Measurements from ENCODE around the gene AP4B1.

AP4B1 gene

DNA sequence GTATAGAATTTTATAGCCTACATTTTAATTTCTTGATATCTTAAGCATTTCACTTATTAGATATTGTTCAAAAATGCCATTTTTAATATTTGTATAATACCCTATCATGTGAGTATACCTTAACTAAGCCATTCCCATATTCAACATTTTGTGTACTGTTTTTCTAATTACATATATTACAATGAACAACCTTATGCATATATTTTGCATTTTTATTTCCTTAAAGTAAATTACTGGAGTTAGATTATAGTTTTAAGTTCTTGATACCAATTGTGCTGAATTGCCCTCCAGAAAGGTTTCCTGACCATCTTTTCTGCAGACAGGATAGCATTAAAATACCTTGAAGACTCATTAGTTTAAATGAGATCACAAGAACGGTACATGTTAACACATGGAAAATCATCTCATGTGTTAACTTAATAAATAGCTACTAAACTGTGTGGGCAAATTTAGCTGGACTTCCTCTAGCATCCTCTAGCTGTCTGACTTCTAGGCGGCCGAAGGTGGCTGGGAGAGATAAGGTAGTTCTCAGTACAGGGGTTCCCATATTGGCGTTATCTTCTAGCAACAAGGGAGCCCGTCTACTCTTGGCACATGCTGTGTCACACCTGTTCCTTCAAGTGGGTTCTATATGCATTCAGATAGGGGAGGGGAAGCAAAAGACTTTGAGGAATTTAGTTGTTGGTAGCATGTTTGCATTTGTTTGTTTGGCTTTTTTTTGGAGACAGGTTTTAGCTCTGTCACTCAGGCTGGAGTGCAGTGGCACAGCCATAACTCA is 9.5 kb upstream of the AP4B1 start:
- Histone ChIP-seq H3K27me3 (ENCODE audit: insufficient read depth, low read length) (no peaks in the 10 kb centered on the region), H3K36me3 (ENCODE audit: insufficient read depth, low read length) (peaks cover 8% of the 10 kb centered on the region), H3K4me3 (ENCODE audit: low read depth, low read length) (no peak overlapping the region), H2AFZ (ENCODE audit: low read length, unreplicated experiment) (no peak overlapping the region), H3K4me1 (ENCODE audit: control insufficient read depth, insufficient read depth, low read length, unreplicated experiment) (peaks cover 17% of the 10 kb centered on the region), H3K79me2 (ENCODE audit: control insufficient read depth, insufficient read depth, low read length, unreplicated experiment) (no peaks in the 10 kb centered on the region), H3K27ac (ENCODE audit: low read depth, low read length) (no peak overlapping the region)

DNA sequence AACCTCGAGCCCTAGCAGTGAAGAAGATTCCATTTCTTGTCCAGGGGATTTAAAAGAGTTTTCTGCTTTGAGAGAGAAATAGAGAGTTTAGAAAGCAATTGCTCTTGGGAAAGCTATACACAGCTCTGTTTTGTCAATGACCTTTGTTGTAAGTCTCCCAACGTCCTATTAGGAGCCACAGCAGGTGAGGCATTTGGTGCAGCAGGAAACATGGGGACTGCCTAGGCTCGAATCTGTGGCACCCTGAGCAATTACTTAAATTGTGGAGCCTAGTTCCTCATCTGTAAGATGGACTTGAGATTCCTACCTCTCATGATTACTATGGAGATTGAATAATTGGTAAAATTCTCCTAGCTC is 8.7 kb upstream of the AP4B1 start:
- Histone ChIP-seq H3K4me3 (ENCODE audit: low read depth, low read length) (no peak overlapping the region), H3K27ac (ENCODE audit: low read depth, low read length) (peak overlapping the region; percentile 71), H3K27me3 (ENCODE audit: insufficient read depth, low read length) (no peaks in the 10 kb centered on the region), H2AFZ (ENCODE audit: low read length, unreplicated experiment) (no peak overlapping the region), H3K36me3 (ENCODE audit: insufficient read depth, low read length) (peaks cover 8% of the 10 kb centered on the region), H3K4me1 (ENCODE audit: control insufficient read depth, insufficient read depth, low read length, unreplicated experiment) (peaks cover 17% of the 10 kb centered on the region), H3K79me2 (ENCODE audit: control insufficient read depth, insufficient read depth, low read length, unreplicated experiment) (no peaks in the 10 kb centered on the region)

DNA sequence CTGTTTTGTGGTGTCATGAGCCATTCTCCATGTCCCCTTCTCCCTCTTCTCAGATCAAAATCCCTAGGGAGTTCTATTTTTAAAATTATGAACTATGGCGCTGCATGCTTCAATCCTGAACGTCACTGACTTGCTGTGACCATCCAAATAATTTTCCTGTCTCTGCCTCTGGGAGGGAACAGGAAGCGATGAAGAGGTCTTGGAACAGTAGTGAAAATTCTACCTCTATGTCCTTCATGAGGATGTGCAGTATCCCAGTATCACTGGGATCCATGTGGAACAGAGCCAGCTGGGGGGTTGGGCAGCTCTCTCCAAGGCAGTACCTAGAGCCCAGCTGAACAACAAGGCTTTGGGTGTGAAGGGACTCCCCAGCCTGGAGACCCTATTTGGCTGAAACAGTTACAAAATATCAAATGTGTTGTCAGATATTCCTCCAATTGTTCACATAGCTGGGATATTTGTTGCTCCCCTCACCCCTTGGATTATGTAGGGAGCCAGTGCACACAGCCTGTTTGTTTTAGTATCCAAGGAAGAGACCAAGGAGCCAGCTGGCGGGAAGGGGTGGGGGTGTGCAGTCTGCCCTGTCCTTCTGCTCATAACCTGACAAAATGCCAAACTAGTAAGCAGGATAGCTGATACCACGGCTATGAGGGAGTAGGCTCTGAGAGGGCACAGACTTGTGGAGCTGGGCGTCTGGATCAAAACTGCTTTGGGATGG is 8.2 kb upstream of the AP4B1 start:
- peaks cover 17% of the 10 kb centered on the region for H3K4me1 ChIP-seq (ENCODE audit: control insufficient read depth, insufficient read depth, low read length, unreplicated experiment)
- H2AFZ ChIP-seq (ENCODE audit: low read length, unreplicated experiment), result no peak overlapping the region
- no peaks in the 10 kb centered on the region for H3K27me3 ChIP-seq (ENCODE audit: insufficient read depth, low read length)
- peaks cover 8% of the 10 kb centered on the region for H3K36me3 ChIP-seq (ENCODE audit: insufficient read depth, low read length)
- no peaks in the 10 kb centered on the region for H3K79me2 ChIP-seq (ENCODE audit: control insufficient read depth, insufficient read depth, low read length, unreplicated experiment)
- H3K4me3 ChIP-seq (ENCODE audit: low read depth, low read length), result no peak overlapping the region
- peak overlapping the region; percentile 71 for H3K27ac ChIP-seq (ENCODE audit: low read depth, low read length)

DNA sequence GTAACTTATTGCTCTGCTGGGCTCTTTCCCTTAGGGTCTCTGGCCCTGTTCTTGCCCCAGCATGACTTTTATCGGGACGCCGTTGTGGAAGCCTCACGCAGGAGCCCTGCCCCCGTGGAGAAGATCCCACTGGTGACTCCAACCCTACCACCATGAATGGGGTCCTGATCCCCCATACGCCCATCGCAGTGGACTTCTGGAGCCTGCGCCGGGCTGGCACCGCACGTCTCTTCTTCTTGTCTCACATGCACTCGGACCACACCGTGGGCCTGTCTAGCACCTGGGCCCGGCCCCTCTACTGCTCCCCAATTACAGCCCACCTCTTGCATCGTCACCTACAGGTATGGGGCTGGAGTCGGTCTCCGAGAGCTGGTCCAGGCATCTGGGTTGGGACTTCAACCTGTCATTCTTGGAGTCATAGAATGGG is 849 bp upstream of the AP4B1 start:
- Histone ChIP-seq H3K27me3 (ENCODE audit: insufficient read depth, low read length) (no peaks in the 10 kb centered on the region), H3K4me1 (ENCODE audit: control insufficient read depth, insufficient read depth, low read length, unreplicated experiment) (peaks cover 12% of the 10 kb centered on the region), H2AFZ (ENCODE audit: low read length, unreplicated experiment) (peak overlapping the region; percentile 95), H3K4me3 (ENCODE audit: low read depth, low read length) (peak overlapping the region; percentile 95), H3K79me2 (ENCODE audit: control insufficient read depth, insufficient read depth, low read length, unreplicated experiment) (peaks cover 35% of the 10 kb centered on the region), H3K27ac (ENCODE audit: low read depth, low read length) (peak overlapping the region; percentile 67), H3K36me3 (ENCODE audit: insufficient read depth, low read length) (no peaks in the 10 kb centered on the region; the same call in 1 of the 2 replicates)

DNA sequence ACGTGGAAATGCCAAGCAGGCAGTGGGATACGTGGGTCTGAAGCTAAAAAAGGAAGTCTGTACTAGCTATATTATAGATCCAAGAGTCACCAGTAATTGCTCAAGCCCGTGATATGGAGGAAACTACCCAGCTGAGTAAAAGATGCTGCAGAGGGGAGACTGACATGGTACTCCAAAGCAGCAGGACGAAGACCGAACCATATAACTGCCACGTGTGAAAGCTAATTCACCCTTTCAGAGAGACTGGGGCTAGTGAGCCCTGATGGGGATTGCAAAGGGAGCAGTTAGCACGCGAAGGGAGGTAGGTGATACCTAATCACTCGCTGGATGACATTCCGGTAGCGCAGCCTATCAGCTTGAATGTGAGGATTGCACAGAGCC is 316 bp downstream of the AP4B1 start:
- no peaks in the 10 kb centered on the region for H3K27me3 ChIP-seq (ENCODE audit: insufficient read depth, low read length)
- H3K4me3 ChIP-seq (ENCODE audit: low read depth, low read length), result peak overlapping the region; percentile 95
- H3K4me1 ChIP-seq (ENCODE audit: control insufficient read depth, insufficient read depth, low read length, unreplicated experiment), result peaks cover 12% of the 10 kb centered on the region
- peak overlapping the region; percentile 80 for H3K27ac ChIP-seq (ENCODE audit: low read depth, low read length)
- H3K36me3 ChIP-seq (ENCODE audit: insufficient read depth, low read length), result peaks cover 3% of the 10 kb centered on the region; the same call in 1 of the 2 replicates
- peak overlapping the region; percentile 52 for H2AFZ ChIP-seq (ENCODE audit: low read length, unreplicated experiment)
- peaks cover 35% of the 10 kb centered on the region for H3K79me2 ChIP-seq (ENCODE audit: control insufficient read depth, insufficient read depth, low read length, unreplicated experiment)

DNA sequence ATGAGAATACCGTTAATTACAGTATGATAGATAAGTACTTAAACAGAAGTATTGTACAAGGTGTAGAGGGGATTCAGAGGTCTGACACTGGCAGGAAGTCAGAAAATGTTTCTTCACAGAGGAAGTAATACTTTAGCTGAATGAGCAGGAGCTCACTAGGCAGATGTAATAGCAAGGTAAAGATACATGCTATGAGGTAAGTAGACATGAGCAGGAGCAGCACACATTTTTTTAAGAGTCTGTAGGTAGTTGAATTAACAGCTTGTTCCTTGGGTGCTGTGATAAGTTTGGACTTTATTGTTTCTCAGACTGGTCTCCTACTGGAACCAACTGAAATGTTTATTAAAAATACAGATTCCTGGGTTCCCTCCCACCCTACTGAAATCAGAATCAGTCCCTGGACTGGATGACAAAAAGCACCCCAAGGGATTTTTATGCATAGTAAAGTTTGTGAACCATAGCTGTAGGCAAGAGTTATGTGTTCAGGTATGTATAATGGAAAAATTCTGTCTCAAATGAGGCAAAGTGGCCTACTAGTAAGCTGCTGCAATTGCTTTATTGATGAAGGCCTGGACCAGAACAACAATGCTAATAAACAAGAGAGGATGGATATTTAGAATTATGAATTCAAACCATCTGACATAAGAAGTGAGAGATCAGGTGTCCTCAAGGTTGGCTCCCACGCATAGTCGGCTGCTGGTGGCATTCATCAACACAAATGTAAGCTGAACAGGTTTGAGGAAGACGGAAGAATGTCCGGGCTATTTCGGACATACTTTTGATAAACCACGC is 902 bp downstream of the AP4B1 start:
- Histone ChIP-seq H3K4me3 (ENCODE audit: low read depth, low read length) (peak overlapping the region; percentile 95), H2AFZ (ENCODE audit: low read length, unreplicated experiment) (peak overlapping the region; percentile 52)

DNA sequence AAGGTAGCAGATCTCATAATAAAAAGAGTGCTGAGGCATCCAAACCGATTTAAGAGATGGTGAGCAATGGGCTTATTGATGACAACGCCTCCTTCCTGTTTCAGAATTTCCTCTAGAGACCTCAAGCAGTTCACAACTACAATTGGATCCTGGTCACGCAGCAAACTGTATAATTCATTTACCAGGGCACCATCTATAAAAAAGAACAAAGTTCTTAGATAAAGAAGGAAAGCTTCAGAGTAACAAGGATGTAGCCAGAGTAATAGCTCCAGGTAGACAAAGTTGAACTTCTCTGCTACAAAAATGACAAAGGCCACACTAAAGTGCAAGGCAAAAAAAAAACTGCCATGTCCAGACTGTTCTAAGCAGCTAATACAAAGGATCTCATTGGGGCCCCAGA is 3.4 kb downstream of the AP4B1 start:
- peaks cover 8% of the 10 kb centered on the region for H3K4me1 ChIP-seq (ENCODE audit: control insufficient read depth, insufficient read depth, low read length, unreplicated experiment)
- no peaks in the 10 kb centered on the region for H3K27me3 ChIP-seq (ENCODE audit: insufficient read depth, low read length)
- peaks cover 3% of the 10 kb centered on the region for H3K36me3 ChIP-seq (ENCODE audit: insufficient read depth, low read length)
- H2AFZ ChIP-seq (ENCODE audit: low read length, unreplicated experiment), result no peak overlapping the region
- H3K4me3 ChIP-seq (ENCODE audit: low read depth, low read length), result no peak overlapping the region
- no peak overlapping the region for H3K27ac ChIP-seq (ENCODE audit: low read depth, low read length)
- H3K79me2 ChIP-seq (ENCODE audit: control insufficient read depth, insufficient read depth, low read length, unreplicated experiment), result peaks cover 28% of the 10 kb centered on the region

More for the DNA sequence above, 902 bp downstream of the AP4B1 start:
- H3K36me3 ChIP-seq (ENCODE audit: insufficient read depth, low read length), result peaks cover 3% of the 10 kb centered on the region; the same call in 1 of the 2 replicates
- H3K27ac ChIP-seq (ENCODE audit: low read depth, low read length), result peak overlapping the region; percentile 80
- H3K79me2 ChIP-seq (ENCODE audit: control insufficient read depth, insufficient read depth, low read length, unreplicated experiment), result peaks cover 35% of the 10 kb centered on the region
- H3K4me1 ChIP-seq (ENCODE audit: control insufficient read depth, insufficient read depth, low read length, unreplicated experiment), result peaks cover 12% of the 10 kb centered on the region
- H3K27me3 ChIP-seq (ENCODE audit: insufficient read depth, low read length), result no peaks in the 10 kb centered on the region

DNA sequence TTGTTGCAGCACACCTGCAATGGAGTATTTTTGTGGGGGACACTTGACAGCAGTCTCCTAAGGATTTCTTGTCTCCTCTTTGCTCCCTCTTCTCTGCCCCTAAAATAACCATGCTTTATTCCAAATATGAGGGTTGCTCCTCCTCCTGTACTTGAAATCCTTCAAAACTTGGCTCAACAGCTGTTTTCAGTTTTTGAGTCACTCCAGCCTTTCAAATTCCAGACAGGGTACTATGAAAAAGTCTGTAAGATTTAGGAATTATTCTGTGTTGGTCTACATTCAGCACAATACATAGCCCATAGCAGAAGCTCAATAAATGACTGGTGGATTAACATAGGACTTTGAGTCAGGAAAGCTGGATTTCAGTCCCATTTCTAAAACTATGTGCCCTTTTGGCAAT is 5.5 kb downstream of the AP4B1 start:
- no peak overlapping the region for H3K4me3 ChIP-seq (ENCODE audit: low read depth, low read length)
- H2AFZ ChIP-seq (ENCODE audit: low read length, unreplicated experiment), result no peak overlapping the region
- peaks cover 9% of the 10 kb centered on the region for H3K36me3 ChIP-seq (ENCODE audit: insufficient read depth, low read length)
- H3K27me3 ChIP-seq (ENCODE audit: insufficient read depth, low read length), result no peaks in the 10 kb centered on the region
- H3K4me1 ChIP-seq (ENCODE audit: control insufficient read depth, insufficient read depth, low read length, unreplicated experiment), result peaks cover 8% of the 10 kb centered on the region
- H3K79me2 ChIP-seq (ENCODE audit: control insufficient read depth, insufficient read depth, low read length, unreplicated experiment), result peaks cover 20% of the 10 kb centered on the region
- no peak overlapping the region for H3K27ac ChIP-seq (ENCODE audit: low read depth, low read length)

DNA sequence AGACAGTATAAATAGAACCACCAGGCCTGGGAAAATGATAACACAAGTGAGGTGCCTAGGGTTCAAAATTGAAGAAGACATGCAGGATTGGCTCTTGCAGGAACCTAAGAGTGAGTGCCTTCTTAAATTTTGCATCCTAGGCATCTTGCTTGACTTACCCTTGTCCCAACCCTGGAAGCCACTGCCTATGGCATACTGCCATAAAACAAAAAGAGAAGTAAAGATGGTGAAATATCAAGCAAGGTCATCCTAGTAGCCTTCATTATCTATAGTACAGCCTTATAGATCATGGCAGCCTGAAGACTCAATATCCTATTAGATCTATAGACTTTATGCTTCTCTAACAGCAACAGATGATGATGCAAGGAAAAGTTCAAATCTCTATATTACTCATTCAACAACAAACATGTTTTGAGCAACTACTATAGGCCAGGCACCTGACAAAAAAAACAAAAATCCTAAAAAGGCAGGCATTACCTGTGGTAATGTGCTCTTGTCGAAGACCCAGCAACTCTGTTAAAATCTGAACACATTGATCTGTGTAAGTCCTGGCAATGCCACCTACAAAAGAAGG is 6.3 kb downstream of the AP4B1 start:
- Histone ChIP-seq H2AFZ (ENCODE audit: low read length, unreplicated experiment) (no peak overlapping the region), H3K4me1 (ENCODE audit: control insufficient read depth, insufficient read depth, low read length, unreplicated experiment) (peaks cover 2% of the 10 kb centered on the region), H3K79me2 (ENCODE audit: control insufficient read depth, insufficient read depth, low read length, unreplicated experiment) (peaks cover 12% of the 10 kb centered on the region), H3K27me3 (ENCODE audit: insufficient read depth, low read length) (no peaks in the 10 kb centered on the region), H3K36me3 (ENCODE audit: insufficient read depth, low read length) (peaks cover 9% of the 10 kb centered on the region), H3K4me3 (ENCODE audit: low read depth, low read length) (no peak overlapping the region), H3K27ac (ENCODE audit: low read depth, low read length) (no peak overlapping the region)

DNA sequence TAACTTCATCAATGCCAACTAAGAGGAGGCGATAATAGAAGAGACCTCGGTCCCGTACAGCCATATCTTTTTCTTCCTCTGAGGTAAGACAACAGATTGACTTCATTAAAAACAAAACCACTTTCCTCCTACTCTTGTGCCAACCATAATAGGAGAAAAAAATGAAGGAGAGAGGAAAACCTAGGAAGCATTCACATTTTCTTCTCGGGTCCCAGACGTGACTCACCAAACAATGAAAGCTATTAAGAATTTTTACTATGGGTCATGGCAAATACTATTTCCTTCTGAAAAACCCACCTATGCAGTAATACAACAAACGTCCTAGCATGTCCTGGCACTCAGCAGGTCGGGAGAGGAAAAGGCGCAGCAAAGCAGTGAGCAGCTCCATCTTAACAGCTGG is 8.6 kb downstream of the AP4B1 start:
- no peak overlapping the region for H3K27ac ChIP-seq (ENCODE audit: low read depth, low read length)
- peaks cover 9% of the 10 kb centered on the region for H3K36me3 ChIP-seq (ENCODE audit: insufficient read depth, low read length)
- no peaks in the 10 kb centered on the region for H3K79me2 ChIP-seq (ENCODE audit: control insufficient read depth, insufficient read depth, low read length, unreplicated experiment)
- no peak overlapping the region for H3K4me3 ChIP-seq (ENCODE audit: low read depth, low read length)
- H3K4me1 ChIP-seq (ENCODE audit: control insufficient read depth, insufficient read depth, low read length, unreplicated experiment), result no peaks in the 10 kb centered on the region
- H3K27me3 ChIP-seq (ENCODE audit: insufficient read depth, low read length), result no peaks in the 10 kb centered on the region
- no peak overlapping the region for H2AFZ ChIP-seq (ENCODE audit: low read length, unreplicated experiment)
